Measurements from ENCODE around the gene GAB4.

DNA sequence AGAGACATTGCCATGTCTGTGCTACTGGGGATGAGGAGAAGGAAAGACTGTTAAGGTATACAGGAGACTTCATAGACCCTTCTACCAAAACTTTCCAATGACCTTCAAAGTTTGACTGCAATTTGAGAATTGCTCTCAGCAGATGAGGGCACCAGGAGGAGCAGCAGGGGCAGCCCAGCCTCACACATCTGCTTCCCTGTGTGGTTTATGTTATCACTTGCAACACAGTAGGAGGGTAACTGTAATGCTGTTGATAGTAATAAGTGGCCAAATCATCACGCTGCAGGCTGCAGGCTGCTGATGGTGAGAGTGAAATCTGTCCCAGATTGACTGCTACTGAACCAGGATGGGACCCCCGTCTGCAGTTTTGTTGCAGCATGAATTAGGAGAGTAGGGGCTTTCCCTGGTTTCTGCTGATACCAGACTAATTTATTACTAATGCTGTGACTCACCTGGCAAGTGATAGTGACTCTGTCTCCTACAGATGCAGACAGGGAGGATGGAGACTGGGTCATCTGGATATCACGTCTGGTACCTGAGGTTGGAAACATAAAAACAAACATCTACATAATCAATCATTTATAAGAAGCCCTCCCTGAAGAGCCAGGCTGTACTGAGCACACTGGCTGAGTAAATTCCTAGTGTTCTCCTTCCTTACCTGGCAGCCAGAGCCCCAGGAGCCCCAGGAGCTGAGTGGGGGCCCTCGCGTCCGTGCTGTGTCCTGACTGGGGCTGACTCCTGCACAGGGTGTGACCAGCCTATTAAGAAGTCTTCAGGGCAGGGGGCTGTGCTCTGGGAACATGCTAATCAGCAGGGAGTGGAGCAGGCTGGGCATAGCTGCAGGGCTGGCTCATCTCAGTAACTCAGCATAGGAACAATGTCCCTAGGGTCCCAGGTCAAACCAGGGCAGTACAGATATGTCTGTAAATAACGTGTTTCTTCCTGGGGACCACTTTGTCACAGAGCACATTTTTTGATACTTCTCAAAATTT lies 74.4 kb downstream of the GAB4 start:
- TF ChIP-seq, protein P1, sequence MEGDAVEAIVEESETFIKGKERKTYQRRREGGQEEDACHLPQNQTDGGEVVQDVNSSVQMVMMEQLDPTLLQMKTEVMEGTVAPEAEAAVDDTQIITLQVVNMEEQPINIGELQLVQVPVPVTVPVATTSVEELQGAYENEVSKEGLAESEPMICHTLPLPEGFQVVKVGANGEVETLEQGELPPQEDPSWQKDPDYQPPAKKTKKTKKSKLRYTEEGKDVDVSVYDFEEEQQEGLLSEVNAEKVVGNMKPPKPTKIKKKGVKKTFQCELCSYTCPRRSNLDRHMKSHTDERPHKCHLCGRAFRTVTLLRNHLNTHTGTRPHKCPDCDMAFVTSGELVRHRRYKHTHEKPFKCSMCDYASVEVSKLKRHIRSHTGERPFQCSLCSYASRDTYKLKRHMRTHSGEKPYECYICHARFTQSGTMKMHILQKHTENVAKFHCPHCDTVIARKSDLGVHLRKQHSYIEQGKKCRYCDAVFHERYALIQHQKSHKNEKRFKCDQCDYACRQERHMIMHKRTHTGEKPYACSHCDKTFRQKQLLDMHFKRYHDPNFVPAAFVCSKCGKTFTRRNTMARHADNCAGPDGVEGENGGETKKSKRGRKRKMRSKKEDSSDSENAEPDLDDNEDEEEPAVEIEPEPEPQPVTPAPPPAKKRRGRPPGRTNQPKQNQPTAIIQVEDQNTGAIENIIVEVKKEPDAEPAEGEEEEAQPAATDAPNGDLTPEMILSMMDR (conservative IDR thresholded peaks at IDR 0.05; ENCODE audit: low read depth in 2 of 2): no peak
- TF ChIP-seq, protein P2, sequence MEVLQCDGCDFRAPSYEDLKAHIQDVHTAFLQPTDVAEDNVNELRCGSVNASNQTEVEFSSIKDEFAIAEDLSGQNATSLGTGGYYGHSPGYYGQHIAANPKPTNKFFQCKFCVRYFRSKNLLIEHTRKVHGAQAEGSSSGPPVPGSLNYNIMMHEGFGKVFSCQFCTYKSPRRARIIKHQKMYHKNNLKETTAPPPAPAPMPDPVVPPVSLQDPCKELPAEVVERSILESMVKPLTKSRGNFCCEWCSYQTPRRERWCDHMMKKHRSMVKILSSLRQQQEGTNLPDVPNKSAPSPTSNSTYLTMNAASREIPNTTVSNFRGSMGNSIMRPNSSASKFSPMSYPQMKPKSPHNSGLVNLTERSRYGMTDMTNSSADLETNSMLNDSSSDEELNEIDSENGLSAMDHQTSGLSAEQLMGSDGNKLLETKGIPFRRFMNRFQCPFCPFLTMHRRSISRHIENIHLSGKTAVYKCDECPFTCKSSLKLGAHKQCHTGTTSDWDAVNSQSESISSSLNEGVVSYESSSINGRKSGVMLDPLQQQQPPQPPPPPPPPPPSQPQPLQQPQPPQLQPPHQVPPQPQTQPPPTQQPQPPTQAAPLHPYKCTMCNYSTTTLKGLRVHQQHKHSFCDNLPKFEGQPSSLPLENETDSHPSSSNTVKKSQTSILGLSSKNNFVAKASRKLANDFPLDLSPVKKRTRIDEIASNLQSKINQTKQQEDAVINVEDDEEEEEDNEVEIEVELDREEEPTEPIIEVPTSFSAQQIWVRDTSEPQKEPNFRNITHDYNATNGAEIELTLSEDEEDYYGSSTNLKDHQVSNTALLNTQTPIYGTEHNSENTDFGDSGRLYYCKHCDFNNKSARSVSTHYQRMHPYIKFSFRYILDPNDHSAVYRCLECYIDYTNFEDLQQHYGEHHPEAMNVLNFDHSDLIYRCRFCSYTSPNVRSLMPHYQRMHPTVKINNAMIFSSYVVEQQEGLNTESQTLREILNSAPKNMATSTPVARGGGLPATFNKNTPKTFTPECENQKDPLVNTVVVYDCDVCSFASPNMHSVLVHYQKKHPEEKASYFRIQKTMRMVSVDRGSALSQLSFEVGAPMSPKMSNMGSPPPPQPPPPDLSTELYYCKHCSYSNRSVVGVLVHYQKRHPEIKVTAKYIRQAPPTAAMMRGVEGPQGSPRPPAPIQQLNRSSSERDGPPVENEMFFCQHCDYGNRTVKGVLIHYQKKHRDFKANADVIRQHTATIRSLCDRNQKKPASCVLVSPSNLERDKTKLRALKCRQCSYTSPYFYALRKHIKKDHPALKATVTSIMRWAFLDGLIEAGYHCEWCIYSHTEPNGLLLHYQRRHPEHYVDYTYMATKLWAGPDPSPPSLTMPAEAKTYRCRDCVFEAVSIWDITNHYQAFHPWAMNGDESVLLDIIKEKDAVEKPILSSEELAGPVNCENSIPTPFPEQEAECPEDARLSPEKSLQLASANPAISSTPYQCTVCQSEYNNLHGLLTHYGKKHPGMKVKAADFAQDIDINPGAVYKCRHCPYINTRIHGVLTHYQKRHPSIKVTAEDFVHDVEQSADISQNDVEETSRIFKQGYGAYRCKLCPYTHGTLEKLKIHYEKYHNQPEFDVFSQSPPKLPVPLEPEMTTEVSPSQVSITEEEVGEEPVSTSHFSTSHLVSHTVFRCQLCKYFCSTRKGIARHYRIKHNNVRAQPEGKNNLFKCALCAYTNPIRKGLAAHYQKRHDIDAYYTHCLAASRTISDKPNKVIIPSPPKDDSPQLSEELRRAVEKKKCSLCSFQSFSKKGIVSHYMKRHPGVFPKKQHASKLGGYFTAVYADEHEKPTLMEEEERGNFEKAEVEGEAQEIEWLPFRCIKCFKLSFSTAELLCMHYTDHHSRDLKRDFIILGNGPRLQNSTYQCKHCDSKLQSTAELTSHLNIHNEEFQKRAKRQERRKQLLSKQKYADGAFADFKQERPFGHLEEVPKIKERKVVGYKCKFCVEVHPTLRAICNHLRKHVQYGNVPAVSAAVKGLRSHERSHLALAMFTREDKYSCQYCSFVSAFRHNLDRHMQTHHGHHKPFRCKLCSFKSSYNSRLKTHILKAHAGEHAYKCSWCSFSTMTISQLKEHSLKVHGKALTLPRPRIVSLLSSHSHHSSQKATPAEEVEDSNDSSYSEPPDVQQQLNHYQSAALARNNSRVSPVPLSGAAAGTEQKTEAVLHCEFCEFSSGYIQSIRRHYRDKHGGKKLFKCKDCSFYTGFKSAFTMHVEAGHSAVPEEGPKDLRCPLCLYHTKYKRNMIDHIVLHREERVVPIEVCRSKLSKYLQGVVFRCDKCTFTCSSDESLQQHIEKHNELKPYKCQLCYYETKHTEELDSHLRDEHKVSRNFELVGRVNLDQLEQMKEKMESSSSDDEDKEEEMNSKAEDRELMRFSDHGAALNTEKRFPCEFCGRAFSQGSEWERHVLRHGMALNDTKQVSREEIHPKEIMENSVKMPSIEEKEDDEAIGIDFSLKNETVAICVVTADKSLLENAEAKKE (CRISPR knock-in tag; IDR thresholded peaks at IDR 0.05): no peak
- TF ChIP-seq, protein P3, sequence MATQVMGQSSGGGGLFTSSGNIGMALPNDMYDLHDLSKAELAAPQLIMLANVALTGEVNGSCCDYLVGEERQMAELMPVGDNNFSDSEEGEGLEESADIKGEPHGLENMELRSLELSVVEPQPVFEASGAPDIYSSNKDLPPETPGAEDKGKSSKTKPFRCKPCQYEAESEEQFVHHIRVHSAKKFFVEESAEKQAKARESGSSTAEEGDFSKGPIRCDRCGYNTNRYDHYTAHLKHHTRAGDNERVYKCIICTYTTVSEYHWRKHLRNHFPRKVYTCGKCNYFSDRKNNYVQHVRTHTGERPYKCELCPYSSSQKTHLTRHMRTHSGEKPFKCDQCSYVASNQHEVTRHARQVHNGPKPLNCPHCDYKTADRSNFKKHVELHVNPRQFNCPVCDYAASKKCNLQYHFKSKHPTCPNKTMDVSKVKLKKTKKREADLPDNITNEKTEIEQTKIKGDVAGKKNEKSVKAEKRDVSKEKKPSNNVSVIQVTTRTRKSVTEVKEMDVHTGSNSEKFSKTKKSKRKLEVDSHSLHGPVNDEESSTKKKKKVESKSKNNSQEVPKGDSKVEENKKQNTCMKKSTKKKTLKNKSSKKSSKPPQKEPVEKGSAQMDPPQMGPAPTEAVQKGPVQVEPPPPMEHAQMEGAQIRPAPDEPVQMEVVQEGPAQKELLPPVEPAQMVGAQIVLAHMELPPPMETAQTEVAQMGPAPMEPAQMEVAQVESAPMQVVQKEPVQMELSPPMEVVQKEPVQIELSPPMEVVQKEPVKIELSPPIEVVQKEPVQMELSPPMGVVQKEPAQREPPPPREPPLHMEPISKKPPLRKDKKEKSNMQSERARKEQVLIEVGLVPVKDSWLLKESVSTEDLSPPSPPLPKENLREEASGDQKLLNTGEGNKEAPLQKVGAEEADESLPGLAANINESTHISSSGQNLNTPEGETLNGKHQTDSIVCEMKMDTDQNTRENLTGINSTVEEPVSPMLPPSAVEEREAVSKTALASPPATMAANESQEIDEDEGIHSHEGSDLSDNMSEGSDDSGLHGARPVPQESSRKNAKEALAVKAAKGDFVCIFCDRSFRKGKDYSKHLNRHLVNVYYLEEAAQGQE (IDR thresholded peaks at IDR 0.05; ENCODE audit: unreplicated experiment): no peak
- TF ChIP-seq EZH2 (IDR thresholded peaks at IDR 0.05; ENCODE audit: low read depth, unreplicated experiment) (no peak), POLR2AphosphoS5 (IDR thresholded peaks at IDR 0.05; ENCODE audit: low read depth) (no peak), CREB1 (CRISPR knock-in tag; IDR thresholded peaks at IDR 0.05; ENCODE audit: low read depth) (no peak), ZNF114 (CRISPR knock-in tag; IDR thresholded peaks at IDR 0.05) (no peak), EZH2phosphoT487 (IDR thresholded peaks at IDR 0.05; ENCODE audit: unreplicated experiment) (no peak), STAT1 (IDR thresholded peaks at IDR 0.05; ENCODE audit: unreplicated experiment) (no peak), JUNB (IDR thresholded peaks at IDR 0.05; ENCODE audit: unreplicated experiment) (no peak), NANOG (IDR thresholded peaks at IDR 0.05; ENCODE audit: borderline replicate concordance) (no peak)
- TF ChIP-seq, protein P4, sequence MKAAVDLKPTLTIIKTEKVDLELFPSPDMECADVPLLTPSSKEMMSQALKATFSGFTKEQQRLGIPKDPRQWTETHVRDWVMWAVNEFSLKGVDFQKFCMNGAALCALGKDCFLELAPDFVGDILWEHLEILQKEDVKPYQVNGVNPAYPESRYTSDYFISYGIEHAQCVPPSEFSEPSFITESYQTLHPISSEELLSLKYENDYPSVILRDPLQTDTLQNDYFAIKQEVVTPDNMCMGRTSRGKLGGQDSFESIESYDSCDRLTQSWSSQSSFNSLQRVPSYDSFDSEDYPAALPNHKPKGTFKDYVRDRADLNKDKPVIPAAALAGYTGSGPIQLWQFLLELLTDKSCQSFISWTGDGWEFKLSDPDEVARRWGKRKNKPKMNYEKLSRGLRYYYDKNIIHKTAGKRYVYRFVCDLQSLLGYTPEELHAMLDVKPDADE (IDR thresholded peaks at IDR 0.05): no peak
